NCI-H2227 (cell line): ENCODE measurements around the gene H1-8.

Experiments
- DNase-seq: peaks from one replicate; lab custom pipeline; 2025; ENCODE audit not compliant: unreplicated experiment; lab: John Stamatoyannopoulos, UW

Gene H1-8

DNA sequence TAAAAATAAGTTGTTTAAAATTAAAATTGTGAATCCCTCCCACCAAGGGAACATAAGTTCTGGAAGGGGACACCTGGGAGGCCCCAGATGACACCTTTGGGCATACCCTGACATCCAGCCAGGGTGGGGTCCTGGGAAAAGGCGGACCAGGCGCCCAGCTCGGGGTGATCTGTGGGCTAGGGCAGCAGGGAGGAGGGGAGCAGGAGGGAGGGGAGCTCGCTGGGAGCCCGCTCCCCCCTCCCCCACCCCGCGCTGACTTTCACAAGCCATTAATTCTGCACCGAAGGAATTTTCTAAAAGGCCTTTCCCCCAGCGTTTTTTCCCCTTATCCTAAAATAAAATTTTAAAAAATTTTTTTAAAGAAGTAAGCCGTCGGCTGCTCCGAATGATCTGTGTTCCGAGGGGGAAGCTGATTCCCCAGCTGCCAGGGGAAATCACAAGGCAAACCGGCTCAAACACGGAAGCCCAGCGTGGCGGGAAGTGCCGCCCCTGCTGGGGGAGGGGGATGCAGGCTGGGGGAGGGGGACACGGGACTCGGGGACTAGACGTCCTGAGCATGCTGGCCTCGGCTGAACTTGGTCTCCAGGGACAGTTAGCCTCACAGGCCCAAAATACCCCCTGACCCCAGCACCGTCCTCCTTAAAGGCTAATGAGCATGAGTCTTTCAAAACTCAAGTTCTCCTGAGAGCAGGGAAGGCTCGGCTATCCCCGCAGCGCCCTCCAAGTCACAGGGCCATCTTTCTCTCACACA lies 49.6 kb downstream of the H1-8 start:
- peak; percentile 58 for DNase-seq

DNA sequence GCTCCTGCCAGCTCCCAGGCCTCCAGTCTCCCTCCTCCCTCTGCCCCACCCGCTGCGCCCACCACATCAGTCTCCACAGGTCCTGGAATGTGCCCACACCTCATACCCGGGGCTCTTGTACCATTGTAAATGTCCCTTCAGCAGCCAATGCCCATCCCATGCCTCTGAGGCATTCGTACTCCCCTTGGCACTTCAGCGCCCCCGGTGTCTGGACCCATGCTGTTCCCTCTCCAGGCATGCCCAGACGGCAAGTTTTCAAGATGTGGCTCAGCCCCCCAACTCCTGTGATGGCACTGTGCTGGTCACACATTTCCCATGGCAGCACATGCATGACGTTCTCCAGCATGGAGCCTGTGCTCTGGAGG lies 50.2 kb downstream of the H1-8 start:
- no peak for DNase-seq

GRCh38 chr3:129593595-129594339 lies 50.8 kb downstream of the H1-8 start:
- peak; percentile 83 for DNase-seq

DNA sequence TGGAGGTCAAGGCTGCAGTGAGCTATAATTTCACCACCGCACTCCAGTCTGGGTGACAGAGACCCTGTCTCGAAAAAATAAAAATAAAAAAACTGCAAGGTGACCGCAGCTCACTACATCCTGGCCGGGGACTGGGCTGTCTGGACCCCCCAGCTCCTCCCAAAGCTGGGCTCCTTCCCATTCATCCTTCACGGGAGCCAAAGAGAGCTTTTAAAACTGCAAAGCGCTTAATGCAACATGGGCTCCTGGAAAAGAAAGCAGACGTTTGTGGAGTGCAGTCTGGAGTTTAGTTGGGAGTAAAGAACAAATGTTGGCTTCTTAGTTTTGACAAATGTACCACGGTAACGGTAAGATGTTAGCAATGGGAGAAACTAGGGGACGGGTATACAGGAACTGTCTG lies 51.4 kb downstream of the H1-8 start:
- no peak for DNase-seq

DNA sequence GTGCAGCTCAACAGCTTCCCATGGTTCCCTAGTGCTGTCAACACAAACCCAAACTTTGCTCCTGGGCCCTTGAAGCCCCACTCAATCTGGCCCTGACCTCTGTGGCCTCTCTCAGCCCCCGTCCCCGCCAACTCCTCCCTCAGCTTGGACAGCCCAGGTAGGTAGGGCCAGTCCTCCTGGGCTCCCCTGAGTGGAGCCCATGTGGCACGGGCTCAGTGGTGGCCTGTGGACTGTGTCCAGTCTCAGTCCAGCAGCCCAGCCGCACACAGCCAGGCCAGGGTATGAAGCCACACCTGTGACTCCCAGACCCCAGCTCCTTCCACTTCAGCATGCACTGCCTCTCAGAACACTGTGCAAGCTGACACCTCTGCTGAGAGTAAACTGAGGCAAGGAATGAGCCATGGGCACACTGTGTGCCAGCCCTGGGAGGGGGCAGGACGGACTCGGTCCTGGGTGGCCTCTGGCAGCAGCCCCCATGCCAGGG lies 52.0 kb downstream of the H1-8 start:
- DNase-seq = no peak

DNA sequence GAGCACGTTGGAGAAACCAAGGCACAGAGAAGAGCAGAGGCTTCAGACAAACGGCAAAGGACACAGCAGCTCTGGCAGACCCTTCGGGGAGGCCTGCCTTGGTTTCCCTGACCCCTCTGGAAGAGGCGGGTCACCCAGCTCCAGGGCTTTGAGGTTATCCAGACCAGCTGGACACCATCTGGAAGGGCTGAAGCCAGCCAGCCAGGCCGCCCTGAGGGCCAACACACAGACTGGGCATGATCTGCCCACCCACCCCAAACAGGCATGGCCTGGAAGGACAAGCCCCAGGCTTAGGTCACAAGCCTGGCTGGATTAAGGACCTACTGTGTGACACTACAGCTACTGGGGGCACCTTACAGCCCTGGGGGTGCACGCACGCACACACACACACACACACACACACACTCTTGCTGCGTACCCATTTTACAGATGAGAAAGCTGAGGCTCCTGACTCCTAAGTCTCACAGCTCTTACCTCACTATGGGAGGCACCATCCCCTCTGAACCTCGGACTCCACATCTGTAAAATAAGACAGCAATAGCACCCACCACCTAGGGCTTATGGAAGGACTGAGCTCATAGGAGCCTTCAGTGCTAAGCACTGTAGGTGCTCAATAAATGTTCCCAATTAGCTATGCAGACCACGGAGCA lies 52.7 kb downstream of the H1-8 start:
- DNase-seq = no peak

- no peak for DNase-seq
These were observed 53.5 kb downstream of the H1-8 start for GRCh38 chr3:129596194-129597086.

- DNase-seq = peak; percentile 24
These were observed 54.4 kb downstream of the H1-8 start for GRCh38 chr3:129597087-129597999.

DNA sequence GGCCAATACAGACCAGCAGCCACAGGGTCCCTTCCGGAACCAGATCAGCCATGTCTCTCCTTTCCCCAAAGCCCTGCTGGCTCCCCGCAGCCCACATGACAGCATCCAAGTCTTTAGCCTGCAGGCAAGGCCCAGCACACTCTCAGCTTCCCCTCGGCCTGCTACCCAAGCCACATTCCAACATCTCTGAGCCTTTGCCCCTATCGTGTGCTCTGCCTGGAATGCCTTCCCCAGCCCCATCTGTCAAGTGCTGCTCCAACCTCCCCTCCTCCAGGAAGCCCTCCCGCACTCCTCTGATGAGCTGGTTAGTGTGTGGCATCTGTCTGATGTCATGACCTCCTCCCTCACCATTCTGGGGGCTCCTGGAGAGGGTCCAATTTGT lies 55.0 kb downstream of the H1-8 start:
- DNase-seq = no peak

DNA sequence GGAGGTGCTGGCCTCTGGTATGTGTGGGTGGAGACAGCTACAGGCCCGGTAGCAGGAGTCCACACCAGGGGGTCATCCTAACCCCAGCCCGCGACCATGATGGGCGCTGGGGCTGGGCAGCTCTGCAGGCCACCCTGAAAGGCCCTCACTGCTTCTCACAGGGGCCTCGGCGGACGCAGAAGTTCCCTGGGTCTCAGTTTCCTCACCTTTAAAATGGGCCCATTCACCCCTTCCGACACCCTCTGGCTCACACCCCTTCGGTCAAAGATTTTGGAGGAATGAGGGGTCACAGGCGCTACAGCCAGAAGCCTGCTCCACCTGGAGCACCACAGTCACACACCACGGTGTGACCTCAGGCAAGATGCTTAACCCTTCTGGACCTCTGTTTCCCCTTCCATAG lies 55.5 kb downstream of the H1-8 start:
- no peak for DNase-seq

DNA sequence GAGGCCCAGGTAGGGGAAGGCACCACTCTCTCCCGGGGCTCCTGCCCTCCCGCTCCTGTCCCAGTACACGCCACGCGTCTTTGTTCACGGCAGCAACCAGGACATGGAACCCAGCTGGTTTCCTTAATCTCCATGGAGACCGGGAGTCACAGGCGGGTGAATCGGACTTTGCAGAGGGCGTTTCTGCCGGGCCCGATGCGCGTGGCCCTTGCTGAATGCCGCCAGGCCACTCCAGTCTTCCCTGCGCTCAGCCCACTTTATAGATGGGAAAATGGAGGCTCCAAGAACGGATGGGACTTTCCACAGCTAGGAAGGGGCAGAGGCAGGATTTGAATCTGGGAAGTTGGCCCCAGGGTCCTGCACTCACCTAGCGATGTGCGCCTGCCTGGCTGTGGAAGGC lies 56.1 kb downstream of the H1-8 start:
- DNase-seq = no peak

- no peak for DNase-seq
These were observed 56.6 kb downstream of the H1-8 start for GRCh38 chr3:129599607-129600006.

- DNase-seq = no peak
These were observed 57.4 kb downstream of the H1-8 start for GRCh38 chr3:129600348-129600747.
